Testis (tissue), 2 donors: ENCODE results near the gene PITPNC1.

ENCODE experiments used
- CTCF ChIP-seq, 3 experiments: fragments of 450-650 bp in 2 of 3; fragments of 200-600 bp in 1 of 3; sonication (generic) in 1 of 3; IDR thresholded peaks; one replicate each; pipeline ENCODE4 v1.5.1; 2016 to 2019; ENCODE audit warnings: antibody characterized with exemption in 3 of 3, mild to moderate bottlenecking in 2 of 3, moderate library complexity in 1 of 3
- POLR2A ChIP-seq: fragments of 450-650 bp; IDR thresholded peaks from one replicate; pipeline ENCODE4 v1.6.1; 2017; ENCODE audit warnings: antibody characterized with exemption, mild to moderate bottlenecking, moderate library complexity

- TF ChIP-seq CTCF (IDR thresholded peaks at IDR 0.05) (no peak), POLR2A (no peak)
Measured at GRCh38 chr17:67434061-67434525, 57.0 kb downstream of the PITPNC1 start.
